ENCODE measurements around the gene GPX3.

GPX3 gene

GRCh38 chr5:151014680-151015343, 5.6 kb upstream of the GPX3 start:
- no peak for DNase-seq

GRCh38 chr5:151015974-151016587, 4.3 kb upstream of the GPX3 start:
- no peak for DNase-seq

- no peak for DNase-seq
Measured at GRCh38 chr5:151016700-151017099, 3.7 kb upstream of the GPX3 start.

GRCh38 chr5:151017897-151018296, 2.5 kb upstream of the GPX3 start:
- no peak for DNase-seq

- DNase-seq, result no peak
Measured at GRCh38 chr5:151018846-151019245, 1.5 kb upstream of the GPX3 start.

GRCh38 chr5:151019331-151019730, 1.1 kb upstream of the GPX3 start:
- no peak for DNase-seq

GRCh38 chr5:151021746-151022145, 1.4 kb downstream of the GPX3 start:
- DNase-seq, result no peak

- DNase-seq, result no peak
Measured at GRCh38 chr5:151022511-151023018, 2.2 kb downstream of the GPX3 start.

- DNase-seq, result no peak
Measured at GRCh38 chr5:151023047-151023615, 2.7 kb downstream of the GPX3 start.

- DNase-seq, result no peak
Measured at GRCh38 chr5:151023651-151024050, 3.3 kb downstream of the GPX3 start.

GRCh38 chr5:151024440-151025249, 4.3 kb downstream of the GPX3 start:
- no peak for DNase-seq

- no peak for DNase-seq
Measured at GRCh38 chr5:151025250-151025606, 4.8 kb downstream of the GPX3 start.

GRCh38 chr5:151026088-151026487, 5.7 kb downstream of the GPX3 start:
- DNase-seq, result no peak

- DNase-seq, result no peak
Measured at GRCh38 chr5:151026679-151027078, 6.3 kb downstream of the GPX3 start.

GRCh38 chr5:151027961-151028479, 7.6 kb downstream of the GPX3 start:
- no peak for DNase-seq

GRCh38 chr5:151028717-151029116, 8.3 kb downstream of the GPX3 start:
- DNase-seq, result no peak

GRCh38 chr5:151029179-151030055, 9.0 kb downstream of the GPX3 start:
- no peak for DNase-seq

- DNase-seq, result no peak
Measured at GRCh38 chr5:151030056-151030336, 9.6 kb downstream of the GPX3 start.

- DNase-seq, result no peak
Measured at GRCh38 chr5:151030379-151030778, 10.0 kb downstream of the GPX3 start.

GRCh38 chr5:151031554-151031953, 11.2 kb downstream of the GPX3 start:
- no peak for DNase-seq

- no peak for DNase-seq
Measured at GRCh38 chr5:151033217-151033934, 13.0 kb downstream of the GPX3 start.
